Right lobe of liver (tissue), 6 donors: ENCODE measurements around the gene RERE. TPM values are rescaled to one million over a fixed set of nuclear protein-coding genes. Genes with fewer than 3 reads are reported as not detected.

Experiments used
- ATAC-seq, 4 donors: fragments of 200-7000 bp; cut with Tn5 transposase; one replicate each; pipeline ENCODE4 v1.9.1; 2020; ENCODE audit warnings: mild to moderate bottlenecking in 4 of 4, moderate library complexity in 4 of 4
- DNase-seq, 3 donors: peaks; one replicate each; pipeline ENCODE4 v3.0.0-alpha.2; 2020
- H3K27ac ChIP-seq, 3 donors: fragments of 200-600 bp; one replicate each; pipeline ENCODE4 v1.8.0; 2022
- H3K27me3 ChIP-seq, 2 donors: fragments of 200-600 bp; one replicate each; pipeline ENCODE4 v1.8.0; 2022
- H3K36me3 ChIP-seq, 4 donors: fragments of 200-600 bp; sonication (generic) in 1 of 4; one replicate each; pipeline versions ENCODE4 v1.5.1 to v1.8.0; 2017 to 2022; ENCODE audit warnings: control low read depth in 1 of 4
- H3K4me1 ChIP-seq, 4 donors: fragments of 200-600 bp; sonication (generic) in 1 of 4; one replicate each; pipeline versions ENCODE4 v1.5.1 to v1.8.0; 2017 to 2022; ENCODE audit warnings: control low read depth in 1 of 4
- H3K4me3 ChIP-seq, 3 donors: fragments of 200-600 bp; one replicate each; pipeline ENCODE4 v1.8.0; 2022
- H3K9me3 ChIP-seq, 4 donors: fragments of 200-600 bp; sonication (generic) in 1 of 4; one replicate each; pipeline versions ENCODE4 v1.5.1 to v1.8.0; 2017 to 2022; ENCODE audit warnings: control low read depth in 1 of 4
- POLR2A ChIP-seq: fragments of 450-650 bp; IDR thresholded peaks from one replicate; pipeline ENCODE4 v1.6.1; 2017; ENCODE audit warnings: antibody characterized with exemption, mild to moderate bottlenecking
- WGBS: methylation state at CpG from one replicate; pipeline ENCODE4 v1.1.6; 2018; ENCODE audit warnings: low coverage, low lambda C conversion rate; ENCODE audit not compliant: insufficient coverage; ENCODE audit errors: missing lambda C conversion rate; 5-methylcytosine and 5-hydroxymethylcytosine counted together
- intact Hi-C, 2 donors: fragments of 100-400 bp; cut with DNase I; formaldehyde crosslinking; loops; one replicate each; pipeline versions ENCODE4 v1.11.2 to v1.14.1; 2022
- total RNA-seq, 6 experiments: library from RNA; depleted of rRNA in 2 of 6; stranded (reverse); fragments of >200 nt in 2 of 6; fragmentation: NEBNext Ultra II Directional in 3 of 6; extraction: Animal tissue kit (Norgen Biotek cat#: 25700) in 3 of 6; gene quantifications; one replicate each; pipeline versions ENCODE4 v1.1.0 to v1.2.4, GENCODE V29; 2016 to 2023
- TF ChIP-seq, protein P1 (sequence below), 4 donors: fragments of 200-600 bp in 3 of 4; fragments of 450-650 bp in 1 of 4; IDR thresholded peaks; one replicate each; pipeline versions ENCODE4 v1.5.1 to v1.8.0; 2016 to 2022; ENCODE audit warnings: antibody characterized with exemption in 4 of 4, mild to moderate bottlenecking in 2 of 4
- donor health status: DM: no; HTN: yes; CAD: no.
- donor health status: DM: no; HTN: no; CAD: no.
- donor health status: DM: no; HTN: no; CAD: no.
- donor health status: DM: no; HTN: yes; CAD: no.
- donor health status: DM: no; HTN: yes; CAD: no.

The RERE gene
- total RNA-seq, 6 experiments from 2014 or later = 17.5 to 38.4 (median 25.0) TPM

DNA sequence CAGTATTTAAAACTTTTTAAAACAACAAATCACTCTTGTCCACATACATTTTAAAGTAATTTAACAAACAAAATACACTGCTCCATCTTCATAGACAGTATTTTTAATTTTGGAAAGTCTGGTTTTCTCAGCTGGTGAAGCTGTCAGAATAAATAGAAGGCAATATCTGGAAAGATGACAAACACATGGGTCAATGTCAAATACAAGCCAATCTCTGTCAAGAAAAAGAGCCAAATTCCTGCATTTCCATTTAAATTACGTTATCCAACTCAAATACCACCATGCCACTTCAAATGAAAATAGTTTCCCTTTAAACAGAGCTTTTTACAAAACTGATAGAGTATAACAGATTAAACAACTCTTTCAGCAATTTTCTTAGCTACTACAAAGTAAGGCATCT is 176.5 kb downstream of the RERE start:
- DNase-seq (no peak), ATAC-seq (peak in 3 of 4 donors; percentile 19 to 40 (median 20))
- Histone ChIP-seq H3K9me3 (no peaks in the 10 kb centered on the region), H3K36me3 (no peaks in the 10 kb centered on the region), H3K27me3 (no peaks in the 10 kb centered on the region), H3K4me3 (no peak overlapping the region), H3K27ac (peak overlapping the region in 2 of 3 donors; percentile 1 to 62), H3K4me1 (peaks cover 0 to 59% (median 22%) of the 10 kb centered on the region in 4 donors)
- WGBS = 38% methylated on average over 1 of the region's 1 CpG
- intact Hi-C loops = no loop called here
- TF ChIP-seq POLR2A = no peak
- TF ChIP-seq, protein P1, sequence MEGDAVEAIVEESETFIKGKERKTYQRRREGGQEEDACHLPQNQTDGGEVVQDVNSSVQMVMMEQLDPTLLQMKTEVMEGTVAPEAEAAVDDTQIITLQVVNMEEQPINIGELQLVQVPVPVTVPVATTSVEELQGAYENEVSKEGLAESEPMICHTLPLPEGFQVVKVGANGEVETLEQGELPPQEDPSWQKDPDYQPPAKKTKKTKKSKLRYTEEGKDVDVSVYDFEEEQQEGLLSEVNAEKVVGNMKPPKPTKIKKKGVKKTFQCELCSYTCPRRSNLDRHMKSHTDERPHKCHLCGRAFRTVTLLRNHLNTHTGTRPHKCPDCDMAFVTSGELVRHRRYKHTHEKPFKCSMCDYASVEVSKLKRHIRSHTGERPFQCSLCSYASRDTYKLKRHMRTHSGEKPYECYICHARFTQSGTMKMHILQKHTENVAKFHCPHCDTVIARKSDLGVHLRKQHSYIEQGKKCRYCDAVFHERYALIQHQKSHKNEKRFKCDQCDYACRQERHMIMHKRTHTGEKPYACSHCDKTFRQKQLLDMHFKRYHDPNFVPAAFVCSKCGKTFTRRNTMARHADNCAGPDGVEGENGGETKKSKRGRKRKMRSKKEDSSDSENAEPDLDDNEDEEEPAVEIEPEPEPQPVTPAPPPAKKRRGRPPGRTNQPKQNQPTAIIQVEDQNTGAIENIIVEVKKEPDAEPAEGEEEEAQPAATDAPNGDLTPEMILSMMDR (IDR thresholded peaks at IDR 0.05) = no peak

GRCh38 chr1:8639148-8639547 is 178.3 kb downstream of the RERE start:
- Histone ChIP-seq H3K27ac (no peak overlapping the region), H3K4me1 (peaks cover 0 to 46% (median 16%) of the 10 kb centered on the region in 4 donors), H3K27me3 (no peaks in the 10 kb centered on the region), H3K36me3 (no peaks in the 10 kb centered on the region), H3K4me3 (no peak overlapping the region), H3K9me3 (no peaks in the 10 kb centered on the region)
- ATAC-seq (no peak), DNase-seq (no peak)
- TF ChIP-seq, protein P1 (IDR thresholded peaks at IDR 0.05) = no peak
- no peak for TF ChIP-seq POLR2A
- 92% methylated on average over 5 of the region's 5 CpGs for WGBS
- intact Hi-C loops = no loop called here

DNA sequence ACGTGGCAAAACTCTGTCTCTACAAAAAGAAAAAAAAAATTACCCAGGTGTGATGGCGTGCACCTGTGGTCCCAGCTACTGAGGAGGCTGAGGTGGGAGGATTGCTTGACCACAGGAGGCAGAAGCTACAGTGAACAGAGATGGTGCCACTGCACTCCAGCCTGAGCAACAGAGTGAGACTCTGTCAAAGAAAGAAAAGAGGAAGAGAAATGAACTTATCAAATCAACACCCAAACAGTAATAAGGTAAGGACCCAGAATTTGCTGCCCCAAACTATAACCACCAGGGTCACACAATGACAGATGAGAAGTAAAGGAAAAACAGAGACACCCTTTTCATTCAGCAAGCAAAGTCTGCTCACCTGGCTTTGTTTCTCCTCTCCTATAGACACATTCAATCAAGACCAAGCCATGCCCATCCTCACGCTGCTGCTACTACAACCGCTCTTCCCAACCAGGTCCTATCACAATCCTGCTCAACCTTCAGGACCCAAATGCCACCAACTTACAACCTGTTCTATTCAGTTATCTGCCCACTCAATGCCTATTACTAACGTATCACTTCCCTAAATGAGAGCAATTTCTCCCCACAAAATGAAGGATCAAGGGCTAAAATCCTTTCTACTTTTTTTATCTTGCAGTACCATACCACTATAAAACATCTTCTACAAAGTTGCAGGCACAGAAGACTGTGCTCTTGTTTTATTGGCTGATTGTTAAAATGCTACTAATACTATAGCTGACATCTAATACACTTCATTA is 183.5 kb downstream of the RERE start:
- no peak overlapping the region for H3K27ac ChIP-seq
- intact Hi-C loops = no loop called here
- H3K4me3 ChIP-seq = no peak overlapping the region
- ATAC-seq = no peak
- 89% methylated on average over 5 of the region's 5 CpGs for WGBS
- H3K9me3 ChIP-seq = no peaks in the 10 kb centered on the region
- H3K4me1 ChIP-seq = peaks cover 0 to 22% (median 9%) of the 10 kb centered on the region in 4 donors
- H3K36me3 ChIP-seq = no peaks in the 10 kb centered on the region
- DNase-seq = no peak
- no peak for TF ChIP-seq POLR2A
- TF ChIP-seq, protein P1 (IDR thresholded peaks at IDR 0.05) = no peak
- no peaks in the 10 kb centered on the region for H3K27me3 ChIP-seq

DNA sequence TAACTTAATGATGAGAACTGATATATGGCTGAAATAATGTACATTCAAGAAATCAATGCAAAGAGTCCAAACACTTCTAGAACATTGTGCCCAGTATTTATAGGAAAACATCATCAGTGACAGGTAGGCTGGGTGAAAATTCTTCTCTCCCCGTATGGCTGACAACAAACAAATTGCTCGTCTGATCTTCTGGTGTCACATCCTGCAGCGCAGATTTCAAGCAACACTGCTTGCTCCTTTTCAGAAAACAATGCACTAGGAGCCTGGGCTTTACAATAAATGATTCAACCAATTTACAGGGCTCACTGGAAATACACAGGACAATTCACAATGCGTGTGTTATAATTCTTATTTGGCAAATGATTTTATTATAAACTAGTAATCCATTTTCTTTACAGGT is 185.3 kb downstream of the RERE start:
- Histone ChIP-seq H3K27me3 (no peaks in the 10 kb centered on the region), H3K27ac (no peak overlapping the region), H3K4me1 (peaks cover 0 to 34% (median 14%) of the 10 kb centered on the region in 4 donors), H3K9me3 (no peaks in the 10 kb centered on the region), H3K4me3 (no peak overlapping the region), H3K36me3 (no peaks in the 10 kb centered on the region)
- no peak for TF ChIP-seq POLR2A
- TF ChIP-seq, protein P1 (IDR thresholded peaks at IDR 0.05) = no peak
- 80% methylated on average over 3 of the region's 4 CpGs for WGBS
- intact Hi-C loops = no loop called here
- ATAC-seq (no peak), DNase-seq (no peak)
